Colon (tissue), 2 donors: ENCODE results near the gene PEPD.

Experiments
- FAIRE-seq: peaks from 2 replicates; lab custom pipeline; 2012; peaks lifted over from hg19 to GRCh38; lab: Jason Lieb, UNC
- donor health status: control.
- donor health status: control.

The PEPD gene

GRCh38 chr19:33420821-33421220 is 100.8 kb downstream of the PEPD start:
- no peak for FAIRE-seq

- FAIRE-seq, result no peak
Measured at GRCh38 chr19:33419788-33420130, 101.8 kb downstream of the PEPD start.

- no peak for FAIRE-seq
Measured at GRCh38 chr19:33418871-33419787, 102.5 kb downstream of the PEPD start.

GRCh38 chr19:33418461-33418860 is 103.1 kb downstream of the PEPD start:
- no peak for FAIRE-seq

GRCh38 chr19:33417751-33418150 is 103.8 kb downstream of the PEPD start:
- no peak for FAIRE-seq

- FAIRE-seq, result no peak
Measured at GRCh38 chr19:33416307-33417215, 105.0 kb downstream of the PEPD start.

- FAIRE-seq, result no peak
Measured at GRCh38 chr19:33414667-33415605, 106.7 kb downstream of the PEPD start.

- FAIRE-seq, result no peak
Measured at GRCh38 chr19:33413868-33414666, 107.5 kb downstream of the PEPD start.

GRCh38 chr19:33413426-33413725 is 108.2 kb downstream of the PEPD start:
- no peak for FAIRE-seq

- no peak for FAIRE-seq
Measured at GRCh38 chr19:33412601-33413425, 108.8 kb downstream of the PEPD start.

- no peak for FAIRE-seq
Measured at GRCh38 chr19:33411621-33412180, 109.9 kb downstream of the PEPD start.

- FAIRE-seq, result no peak
Measured at GRCh38 chr19:33410915-33411401, 110.6 kb downstream of the PEPD start.

GRCh38 chr19:33409906-33410685 is 111.5 kb downstream of the PEPD start:
- no peak for FAIRE-seq

GRCh38 chr19:33408538-33409434 is 112.8 kb downstream of the PEPD start:
- FAIRE-seq, result no peak

- no peak for FAIRE-seq
Measured at GRCh38 chr19:33408116-33408515, 113.5 kb downstream of the PEPD start.

GRCh38 chr19:33407716-33408115 is 113.9 kb downstream of the PEPD start:
- no peak for FAIRE-seq

GRCh38 chr19:33407140-33407551 is 114.4 kb downstream of the PEPD start:
- no peak for FAIRE-seq
